GM21786 (cell line): ENCODE data around the gene MTIF3.
"Not testable (repeated sequence)": the region's sequence is repeated elsewhere in the genome, so short reads cannot be mapped to it uniquely, and the experiment has no call there.

Source experiments
- ATAC-seq: cut with Tn5 transposase; IDR thresholded peaks from one replicate; pipeline ENCODE4 v1.9.1; 2021; ENCODE audit not compliant: unreplicated experiment

MTIF3 gene

GRCh38 chr13:27421101-27421871 is 29.1 kb downstream of the MTIF3 start:
- no peak for ATAC-seq

DNA sequence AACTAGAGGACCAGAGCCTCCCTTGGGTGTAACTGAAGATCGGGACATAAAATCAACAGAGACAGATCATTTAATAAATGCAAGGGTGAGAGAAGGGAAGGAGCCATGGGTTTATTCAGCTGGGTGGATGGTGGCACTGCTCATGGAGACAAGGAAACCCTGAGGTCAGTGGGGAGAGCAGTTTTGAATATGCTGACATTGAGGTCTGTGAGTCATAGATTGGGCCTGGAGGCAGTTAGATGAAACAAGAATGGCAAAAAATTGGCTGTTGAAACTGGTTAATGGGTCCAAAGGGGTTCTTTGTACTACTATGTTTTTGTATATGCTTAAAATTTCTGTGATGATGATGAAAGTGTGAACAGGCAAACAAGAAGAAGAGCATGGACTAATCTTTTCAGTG is 31.0 kb downstream of the MTIF3 start:
- no peak for ATAC-seq

DNA sequence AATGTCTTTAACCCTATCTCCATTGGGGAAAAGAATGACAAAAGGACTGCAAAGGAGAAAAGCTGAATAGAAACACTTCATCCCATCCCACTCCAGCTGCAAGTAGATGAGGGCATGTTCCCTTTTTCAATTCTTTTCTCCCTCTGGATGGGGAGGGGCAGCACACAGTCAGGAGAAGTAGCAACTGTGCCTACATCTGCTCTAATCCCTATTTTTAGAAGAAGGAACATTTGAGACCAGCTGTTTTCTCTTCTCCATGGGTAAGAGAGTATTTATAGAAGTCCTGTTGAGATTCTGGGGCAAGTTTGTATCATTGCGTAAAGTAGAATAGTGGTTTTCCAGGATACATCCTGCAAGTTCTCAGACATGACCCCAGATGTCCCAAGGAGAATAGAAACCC is 35.2 kb downstream of the MTIF3 start:
- ATAC-seq, result no peak

GRCh38 chr13:27411341-27411740 is 39.0 kb downstream of the MTIF3 start:
- no peak for ATAC-seq

DNA sequence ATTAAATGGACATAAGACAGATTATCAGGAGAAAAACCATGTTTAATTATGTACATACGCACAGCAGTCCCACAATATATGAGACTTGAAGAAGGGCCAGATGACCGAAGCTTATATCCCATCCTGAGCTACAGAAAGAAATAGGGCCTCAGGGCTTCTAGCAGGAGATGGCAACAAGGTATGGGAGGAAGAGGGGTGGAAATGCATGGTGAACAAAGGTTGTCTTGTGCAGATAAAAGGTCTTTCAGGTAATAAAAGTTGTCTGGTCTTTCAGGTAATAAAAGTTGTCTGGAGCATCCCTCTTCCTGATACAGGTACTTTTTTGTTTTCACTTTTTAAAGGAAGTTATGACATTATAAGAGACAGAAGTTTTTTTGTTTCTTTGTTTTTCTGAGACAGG is 41.4 kb downstream of the MTIF3 start:
- ATAC-seq, result no peak

DNA sequence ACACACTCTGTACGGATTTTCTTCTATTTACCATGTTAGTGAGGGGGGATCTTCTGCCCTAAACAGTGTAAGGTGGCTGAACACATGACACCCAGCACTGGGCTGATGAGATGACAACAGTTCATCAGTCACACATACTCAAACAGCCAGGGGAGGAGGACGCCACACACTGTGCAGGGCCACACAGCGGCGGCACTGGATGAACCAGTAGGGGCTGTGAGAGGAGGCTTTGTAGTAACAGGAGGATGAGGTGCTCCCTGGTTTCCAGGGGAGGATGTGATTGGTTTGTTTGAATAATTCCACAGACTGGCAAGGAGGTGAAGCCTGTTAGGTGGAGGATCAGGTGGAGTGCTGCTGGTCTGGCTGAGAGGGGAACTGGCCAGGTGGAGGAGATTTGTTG is 42.3 kb downstream of the MTIF3 start:
- no peak for ATAC-seq

GRCh38 chr13:27406178-27406939 is 44.0 kb downstream of the MTIF3 start:
- no peak for ATAC-seq

DNA sequence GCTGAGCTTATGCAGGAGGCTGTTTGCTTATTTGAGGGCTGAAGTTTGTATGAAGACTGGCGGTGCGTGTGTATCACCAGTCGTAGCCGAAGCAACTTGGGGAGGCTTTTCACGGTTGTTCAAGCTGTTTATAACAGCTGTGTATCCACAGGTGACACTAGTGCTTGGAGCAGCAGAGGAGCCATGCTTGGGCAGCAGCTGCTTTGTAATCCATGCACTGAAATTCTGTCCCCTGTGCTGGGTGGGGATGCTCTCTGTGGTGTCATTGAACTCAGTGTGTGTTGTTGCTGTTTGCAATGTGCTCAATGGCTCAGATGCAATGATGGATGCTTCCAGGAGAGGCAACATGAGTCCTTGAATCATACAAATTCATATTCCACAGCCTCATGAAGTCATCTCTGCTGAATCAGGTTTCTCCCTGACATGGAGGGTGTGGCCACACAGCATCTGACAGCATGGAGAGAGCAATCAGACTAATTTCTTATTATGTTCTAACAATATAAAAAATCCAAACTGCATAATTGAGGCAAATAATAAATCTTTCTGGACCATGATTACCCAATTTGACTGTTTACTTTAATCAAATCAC is 44.7 kb downstream of the MTIF3 start:
- no peak for ATAC-seq

DNA sequence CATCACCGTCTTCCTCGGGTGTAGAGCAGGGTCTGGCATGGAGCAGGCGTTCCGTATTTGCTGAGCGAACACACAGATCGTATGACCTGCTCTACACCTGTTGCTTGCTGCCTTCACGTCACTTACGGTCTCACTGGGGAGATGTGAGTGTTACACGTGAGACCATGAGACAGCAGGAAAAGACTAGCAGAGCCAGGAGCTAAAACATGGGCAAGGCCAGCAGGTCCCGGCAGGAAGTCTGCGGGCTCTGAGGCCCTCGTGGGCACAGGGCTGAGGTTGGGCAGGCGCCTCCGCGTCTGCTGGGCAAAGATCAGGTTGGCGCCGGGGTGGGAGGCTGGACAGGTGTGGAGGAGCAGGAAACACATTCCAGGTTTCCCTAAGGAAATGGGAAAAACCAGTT is 45.7 kb downstream of the MTIF3 start:
- no peak for ATAC-seq

- no peak for ATAC-seq
These were observed 46.5 kb downstream of the MTIF3 start for GRCh38 chr13:27403727-27404385.

DNA sequence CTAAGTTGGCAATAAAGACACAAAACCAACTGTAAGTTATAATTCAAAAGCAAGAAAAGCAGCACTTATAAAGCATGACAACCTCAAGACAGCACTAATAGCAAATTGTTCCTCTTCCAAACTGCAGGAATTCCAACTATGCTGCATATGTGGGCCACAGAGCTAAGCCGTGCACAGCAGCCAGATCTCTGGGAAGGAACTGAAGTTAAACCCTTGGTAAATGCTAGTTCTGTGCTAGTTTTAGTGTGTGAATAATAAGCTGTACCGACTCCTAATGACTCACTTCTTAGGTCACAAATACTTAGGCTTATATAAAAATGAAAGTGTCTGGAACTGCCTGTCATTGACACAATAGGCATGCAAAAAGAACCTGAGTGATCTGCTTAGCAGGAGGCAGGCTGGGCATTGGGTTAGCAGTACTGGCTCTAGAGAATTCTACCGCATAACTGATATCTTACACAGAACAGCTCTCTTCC is 47.1 kb downstream of the MTIF3 start:
- ATAC-seq, result no peak

DNA sequence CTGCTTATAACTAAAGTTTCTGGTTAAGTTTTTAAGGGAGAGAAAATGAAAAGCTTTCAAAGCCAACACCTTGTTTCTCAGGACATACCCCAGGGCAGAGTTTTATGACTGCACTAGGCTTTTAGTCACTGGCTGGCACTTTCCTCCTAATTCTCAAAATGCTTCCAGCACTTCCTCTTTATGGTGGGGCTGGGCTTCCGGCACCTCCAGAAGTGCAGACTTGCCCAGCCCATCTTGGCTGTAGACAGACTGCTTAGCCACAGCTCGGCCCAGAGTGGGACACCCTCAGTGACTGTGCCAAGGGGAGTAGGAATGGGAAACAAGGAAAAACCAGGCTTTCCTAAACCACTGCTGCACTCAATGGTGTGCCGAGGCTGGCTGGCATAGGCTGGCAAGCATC is 49.2 kb downstream of the MTIF3 start:
- ATAC-seq, result no peak

DNA sequence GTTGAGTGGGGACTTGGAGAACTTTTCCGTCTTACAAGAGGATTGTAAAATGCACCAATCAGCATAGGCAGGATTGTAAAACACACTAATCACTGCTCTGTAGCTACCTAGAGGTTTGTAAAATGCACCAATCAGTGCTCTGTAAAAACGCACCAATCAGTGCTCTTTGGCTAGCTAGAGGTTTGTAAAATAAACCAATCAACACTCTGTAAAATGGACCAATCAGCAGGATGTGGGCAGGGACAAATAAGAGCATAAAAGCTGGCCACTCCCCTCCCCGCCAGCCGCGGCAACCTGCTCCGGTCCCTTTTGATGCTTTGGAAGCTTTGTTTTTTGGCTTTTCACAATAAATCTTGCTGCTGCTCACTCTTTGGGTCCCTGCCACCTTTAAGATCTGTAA is 50.0 kb downstream of the MTIF3 start:
- ATAC-seq, result not testable (repeated sequence)

GRCh38 chr13:27398360-27398759 is 52.0 kb downstream of the MTIF3 start:
- ATAC-seq, result no peak

DNA sequence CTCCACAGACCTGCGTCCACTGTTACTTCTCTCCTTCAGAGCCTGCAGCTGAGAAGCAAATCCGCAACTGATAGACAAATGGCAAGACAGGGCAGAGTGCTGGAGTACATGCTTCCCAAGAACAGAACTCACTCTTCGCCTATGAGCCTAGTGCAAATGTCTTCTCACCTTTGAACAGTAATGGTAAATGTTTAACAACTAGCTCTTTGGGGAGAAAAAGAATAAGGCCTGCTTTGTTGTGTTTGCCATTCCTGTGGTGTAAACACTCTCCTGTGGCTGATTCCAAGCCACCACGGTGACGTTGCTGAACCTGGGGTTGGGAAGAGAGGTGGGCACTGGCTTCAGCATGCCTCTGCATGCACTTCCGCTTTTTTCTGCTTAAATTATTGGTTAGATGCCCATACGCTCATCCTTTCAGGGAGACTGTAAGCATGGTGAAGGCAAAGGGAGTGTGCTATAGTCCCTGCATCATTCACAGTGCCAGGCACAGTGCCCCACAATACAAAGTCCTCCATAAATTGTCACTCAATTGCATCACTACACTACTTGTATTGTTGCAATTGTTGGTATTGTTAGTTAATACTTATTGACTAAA is 54.0 kb downstream of the MTIF3 start:
- no peak for ATAC-seq

GRCh38 chr13:27395007-27395510 is 55.3 kb downstream of the MTIF3 start:
- ATAC-seq, result no peak

DNA sequence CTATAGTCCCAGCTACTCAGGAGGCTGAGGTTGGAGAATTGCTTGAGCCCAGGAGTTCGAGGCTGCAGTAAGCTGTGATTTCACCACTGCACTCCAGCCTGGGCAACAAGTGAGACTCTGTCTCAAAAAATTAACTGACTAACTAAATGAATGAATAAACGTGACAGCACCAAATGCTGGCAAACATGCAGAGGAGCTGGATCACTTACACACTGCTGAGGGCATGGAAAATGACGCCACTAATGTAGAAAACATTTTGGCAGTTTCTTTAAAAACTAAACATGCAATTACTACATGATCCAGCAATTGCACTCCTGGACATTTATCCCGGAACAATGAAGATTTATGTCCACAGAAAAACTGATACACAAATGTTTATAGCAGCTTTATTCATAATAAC is 57.3 kb downstream of the MTIF3 start:
- ATAC-seq, result no peak

GRCh38 chr13:27391471-27391870 is 58.9 kb downstream of the MTIF3 start:
- ATAC-seq, result no peak

DNA sequence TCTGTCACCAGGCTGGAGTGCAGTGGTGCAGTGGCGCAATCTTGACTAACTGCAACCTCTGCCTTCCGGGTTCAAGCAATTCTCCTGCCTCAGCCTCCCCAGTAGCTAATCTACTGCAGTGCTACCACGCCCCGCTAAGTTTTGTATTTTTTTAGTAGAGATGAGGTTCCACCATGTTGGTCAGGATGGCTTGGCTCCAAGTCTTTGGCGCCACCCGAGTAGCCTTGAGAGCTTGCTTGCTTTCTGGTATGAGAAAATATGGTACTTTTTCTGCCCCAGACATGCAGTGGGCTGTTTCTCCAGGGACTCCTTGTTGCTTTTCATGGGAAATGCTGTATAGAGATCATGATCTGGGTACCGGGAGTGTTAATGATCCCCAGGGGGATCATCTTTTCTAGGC is 60.5 kb downstream of the MTIF3 start:
- ATAC-seq, result no peak

- no peak for ATAC-seq
These were observed 62.1 kb downstream of the MTIF3 start for GRCh38 chr13:27388241-27388640.
